HUES6 (cell line): ENCODE data around the gene LIMS4.
"Not testable (repeated sequence)": the region's sequence is repeated elsewhere in the genome, so short reads cannot be mapped to it uniquely, and the experiment has no call there.

Source experiments
- H3K27ac ChIP-seq: 2 replicates; pipeline ENCODE4 v1.7.0; 2013; ENCODE audit warnings: low read depth, mild to moderate bottlenecking, low read length, inconsistent platforms
- H3K27me3 ChIP-seq: 2 replicates; pipeline ENCODE4 v1.6.1; 2013; ENCODE audit warnings: low read length; ENCODE audit not compliant: control insufficient read depth, insufficient read depth
- H3K36me3 ChIP-seq: 2 replicates; pipeline ENCODE4 v1.6.1; 2013; ENCODE audit warnings: low read length; ENCODE audit not compliant: control insufficient read depth, insufficient read depth
- H3K4me1 ChIP-seq: 2 replicates; pipeline ENCODE4 v1.6.1; 2013; ENCODE audit warnings: low read length; ENCODE audit not compliant: control insufficient read depth, insufficient read depth
- H3K4me3 ChIP-seq: 2 replicates; pipeline ENCODE4 v1.5.1; 2013; ENCODE audit warnings: low read depth, low read length
- H3K9ac ChIP-seq: one replicate; pipeline ENCODE4 v1.6.1; 2013; ENCODE audit warnings: mild to moderate bottlenecking, low read length
- H3K9me3 ChIP-seq: 2 replicates; pipeline ENCODE4 v1.6.1; 2013; ENCODE audit warnings: low read depth, low read length; ENCODE audit not compliant: control insufficient read depth, insufficient read depth

LIMS4 gene

GRCh38 chr2:110404246-110404645 is 68.4 kb downstream of the LIMS4 start:
- H3K27me3 ChIP-seq, H3K9me3 ChIP-seq: not testable (repeated sequence)

GRCh38 chr2:110401001-110401618 is 71.5 kb downstream of the LIMS4 start:
- not testable (repeated sequence) for H3K4me3 ChIP-seq, H3K36me3 ChIP-seq, H3K9me3 ChIP-seq, H3K27me3 ChIP-seq, H3K9ac ChIP-seq, H3K4me1 ChIP-seq, H3K27ac ChIP-seq

More at GRCh38 chr2:110404246-110404645, 68.4 kb downstream of the LIMS4 start:
- not testable (repeated sequence) for H3K4me1 ChIP-seq, H3K27ac ChIP-seq, H3K9ac ChIP-seq, H3K4me3 ChIP-seq, H3K36me3 ChIP-seq

GRCh38 chr2:110399378-110399777 is 73.2 kb downstream of the LIMS4 start:
- H3K9me3 ChIP-seq, H3K9ac ChIP-seq, H3K4me1 ChIP-seq, H3K4me3 ChIP-seq, H3K27ac ChIP-seq, H3K27me3 ChIP-seq, H3K36me3 ChIP-seq: not testable (repeated sequence)

GRCh38 chr2:110395990-110396389 is 76.6 kb downstream of the LIMS4 start:
- H3K27ac ChIP-seq, H3K4me1 ChIP-seq, H3K9me3 ChIP-seq, H3K36me3 ChIP-seq, H3K27me3 ChIP-seq, H3K4me3 ChIP-seq, H3K9ac ChIP-seq: not testable (repeated sequence)
